H1 (cell line): ENCODE data around the gene FADS3. TPM values are rescaled to one million over a fixed set of nuclear protein-coding genes. Genes with fewer than 3 reads are reported as not detected.

ENCODE experiments used
- CTCF ChIA-PET: fragments of 300-600 bp; sonication (Branson Sonifier 250); formaldehyde crosslinking; loops from one replicate; lab custom pipeline; 2021; ENCODE audit not compliant: partially characterized antibody; lab: Charles Lee
- POLR2A ChIA-PET: fragments of 300-600 bp; sonication (Branson Sonifier 250); formaldehyde crosslinking; loops from one replicate; lab custom pipeline; 2021; ENCODE audit warnings: inconsistent platforms; ENCODE audit not compliant: partially characterized antibody; lab: Charles Lee
- DNase-seq, 2 experiments: peaks; one replicate each; pipeline versions ENCODE4 v3.0.0 to v3.0.0-alpha.2; 2010 to 2022; ENCODE audit warnings: low spot score in 2 of 2, low read depth in 1 of 2, mixed read lengths in 1 of 2
- FAIRE-seq: peaks from 2 replicates; lab custom pipeline; 2011; peaks lifted over from hg19 to GRCh38; lab: Jason Lieb, UNC
- H2AFZ ChIP-seq: 2 replicates; pipeline ENCODE4 v1.8.1; 2012; ENCODE audit warnings: low read length, inconsistent platforms
- H2AK5ac ChIP-seq: 2 replicates; pipeline ENCODE4 v1.6.1; 2013; ENCODE audit warnings: low read depth, low read length
- H2BK120ac ChIP-seq: replicated peaks from 2 replicates; pipeline ENCODE3; 2013; ENCODE audit warnings: low read depth, low read length, inconsistent platforms
- H2BK12ac ChIP-seq: 2 replicates; pipeline ENCODE4 v1.6.1; 2013; ENCODE audit warnings: low read depth, low read length
- H2BK15ac ChIP-seq: 2 replicates; pipeline ENCODE4 v1.6.1; 2013; ENCODE audit warnings: low read length
- H2BK20ac ChIP-seq: 2 replicates; pipeline ENCODE4 v1.6.1; 2013; ENCODE audit warnings: low read length
- H2BK5ac ChIP-seq: 2 replicates; pipeline ENCODE4 v1.6.1; 2013; ENCODE audit warnings: low read depth, low read length
- H3K14ac ChIP-seq: 2 replicates; pipeline ENCODE4 v1.6.1; 2013; ENCODE audit warnings: inconsistent platforms; ENCODE audit not compliant: insufficient read length
- H3K18ac ChIP-seq: 2 replicates; pipeline ENCODE4 v1.6.1; 2013; ENCODE audit warnings: low read length; ENCODE audit errors: extremely low read depth
- H3K23ac ChIP-seq: 2 replicates; pipeline ENCODE4 v1.6.1; 2013; ENCODE audit warnings: inconsistent platforms; ENCODE audit not compliant: insufficient read length
- H3K23me2 ChIP-seq: 2 replicates; pipeline ENCODE4 v1.6.1; 2013; ENCODE audit warnings: low read depth, low read length
- H3K27ac ChIP-seq: 2 replicates; pipeline ENCODE4 v1.6.1; 2011; ENCODE audit warnings: low read depth, low read length, inconsistent platforms
- H3K27me3 ChIP-seq, 4 experiments: replicated peaks in 1 of 4; 1 replicate in 1 of 4; 2 replicates in 3 of 4; pipeline versions ENCODE4 v1.6.1 to v1.8.1; 2011 to 2013; ENCODE audit warnings: low read length in 3 of 4, mild to moderate bottlenecking in 3 of 4, inconsistent platforms in 2 of 4, mixed read lengths in 2 of 4, moderate library complexity in 1 of 4; ENCODE audit not compliant: control insufficient read depth in 3 of 4, insufficient read depth in 3 of 4; ENCODE audit errors: extremely low read depth in 1 of 4
- H3K36me3 ChIP-seq, 4 experiments: 2 replicates each; pipeline versions ENCODE4 v1.6.1 to v1.8.1; 2011 to 2013; ENCODE audit warnings: mild to moderate bottlenecking in 4 of 4, low read length in 3 of 4, moderate library complexity in 2 of 4, control low read depth in 1 of 4, inconsistent platforms in 1 of 4; ENCODE audit not compliant: insufficient read depth in 4 of 4, control insufficient read depth in 2 of 4
- H3K4ac ChIP-seq: replicated peaks from 2 replicates; pipeline ENCODE3; 2013; ENCODE audit warnings: low read length, low read depth, mixed read lengths, inconsistent platforms; ENCODE audit not compliant: insufficient read length
- H3K4me1 ChIP-seq, 4 experiments: replicated peaks in 1 of 4; 1 replicate in 1 of 4; 2 replicates in 3 of 4; pipeline versions ENCODE4 v1.6.1 to v1.8.1; 2011 to 2013; ENCODE audit warnings: low read length in 3 of 4, inconsistent platforms in 2 of 4, mixed read lengths in 1 of 4; ENCODE audit not compliant: insufficient read depth in 4 of 4, control insufficient read depth in 3 of 4
- H3K4me2 ChIP-seq, 2 experiments: 2 replicates each; pipeline versions ENCODE4 v1.6.1 to v1.8.1; 2011 to 2013; ENCODE audit warnings: low read depth in 2 of 2, low read length in 2 of 2, control low read depth in 1 of 2, inconsistent platforms in 1 of 2, mild to moderate bottlenecking in 1 of 2; ENCODE audit not compliant: insufficient read depth in 1 of 2
- H3K4me3 ChIP-seq, 4 experiments: fragments of 200-600, 300-600 bp in 1 of 4; sonication (generic), shearing (Covaris generic), sonication (Bioruptor Twin) in 1 of 4; 2 replicates each; pipeline versions ENCODE4 v1.5.1 to v1.8.1; 2011 to 2016; ENCODE audit warnings: low read length in 4 of 4, low read depth in 3 of 4, control low read depth in 2 of 4, inconsistent platforms in 2 of 4, mild to moderate bottlenecking in 2 of 4, mixed read lengths in 1 of 4, moderate library complexity in 1 of 4; ENCODE audit not compliant: insufficient read depth in 2 of 4; ENCODE audit errors: extremely low read depth in 1 of 4
- H3K56ac ChIP-seq: replicated peaks from 2 replicates; pipeline ENCODE3; 2013; ENCODE audit warnings: low read depth, mild to moderate bottlenecking, mixed read lengths, low read length, inconsistent platforms; ENCODE audit not compliant: insufficient read length
- H3K79me1 ChIP-seq: 2 replicates; pipeline ENCODE4 v1.6.1; 2013; ENCODE audit warnings: low read depth, low read length, control low read depth
- H3K79me2 ChIP-seq, 2 experiments: 2 replicates each; pipeline versions ENCODE4 v1.6.1 to v1.8.1; 2012 to 2013; ENCODE audit warnings: low read length in 2 of 2, mild to moderate bottlenecking in 2 of 2, inconsistent platforms in 1 of 2; ENCODE audit not compliant: insufficient read depth in 2 of 2, control insufficient read depth in 1 of 2
- H3K9ac ChIP-seq, 4 experiments: replicated peaks in 1 of 4; 1 replicate in 1 of 4; 2 replicates in 3 of 4; pipeline versions ENCODE4 v1.6.1 to v1.8.1; 2011 to 2013; ENCODE audit warnings: low read depth in 3 of 4, low read length in 3 of 4, control low read depth in 2 of 4, mild to moderate bottlenecking in 2 of 4, moderate library complexity in 2 of 4, inconsistent platforms in 1 of 4; ENCODE audit errors: extremely low read depth in 1 of 4
- H3K9me3 ChIP-seq, 2 experiments: 2 replicates each; pipeline versions ENCODE4 v1.6.1 to v1.8.1; 2012 to 2013; ENCODE audit warnings: mild to moderate bottlenecking in 2 of 2, moderate library complexity in 2 of 2, control low read depth in 1 of 2, inconsistent platforms in 1 of 2, low read depth in 1 of 2, low read length in 1 of 2, mixed read lengths in 1 of 2; ENCODE audit not compliant: insufficient read depth in 2 of 2
- H4K20me1 ChIP-seq, 2 experiments: replicated peaks in 1 of 2; 2 replicates each; pipeline versions ENCODE3 to v1.8.1; 2011 to 2013; ENCODE audit warnings: inconsistent platforms in 2 of 2, low read length in 2 of 2, mild to moderate bottlenecking in 1 of 2; ENCODE audit not compliant: insufficient read depth in 2 of 2, control insufficient read depth in 1 of 2
- H4K5ac ChIP-seq: 2 replicates; pipeline ENCODE4 v1.6.1; 2013; ENCODE audit warnings: low read length, low read depth, mixed read lengths, inconsistent platforms; ENCODE audit not compliant: insufficient read length
- H4K8ac ChIP-seq: 2 replicates; pipeline ENCODE4 v1.8.0; 2013; ENCODE audit warnings: mild to moderate bottlenecking, moderate library complexity, low read length, inconsistent platforms; ENCODE audit not compliant: insufficient read depth; ENCODE audit errors: extremely low read depth
- H4K91ac ChIP-seq: replicated peaks from 2 replicates; pipeline ENCODE3; 2013; ENCODE audit warnings: low read length, mixed read lengths, inconsistent platforms; ENCODE audit not compliant: insufficient read length
- JUN ChIP-seq: IDR thresholded peaks from 2 replicates; pipeline ENCODE4 v1.6.1; 2011; ENCODE audit warnings: low read depth, mild to moderate bottlenecking, improper control_type of control experiment, low read length
- JUND ChIP-seq: IDR thresholded peaks from 2 replicates; pipeline ENCODE4 v1.6.1; 2011; ENCODE audit warnings: mild to moderate bottlenecking, improper control_type of control experiment, low read length
- KDM4A ChIP-seq: IDR thresholded peaks from one replicate; pipeline ENCODE4 v1.7.1; 2012; ENCODE audit warnings: low read depth, mild to moderate bottlenecking, moderate library complexity, low read length, inconsistent platforms; ENCODE audit not compliant: severe bottlenecking
- MAFK ChIP-seq: IDR thresholded peaks from 2 replicates; pipeline ENCODE4 v1.6.1; 2012; ENCODE audit warnings: low read depth, mild to moderate bottlenecking, improper control_type of control experiment, low read length
- NRF1 ChIP-seq: IDR thresholded peaks from 2 replicates; pipeline ENCODE4 v1.6.1; 2011; ENCODE audit warnings: mild to moderate bottlenecking, low read depth, low read length, improper control_type of control experiment
- POU5F1 ChIP-seq: IDR thresholded peaks from 2 replicates; pipeline ENCODE4 v1.6.1; 2011; ENCODE audit warnings: low read depth, mild to moderate bottlenecking, low read length, moderate library complexity
- SAP30 ChIP-seq: fragments of 300-600 bp; sonication (generic); IDR thresholded peaks from 2 replicates; pipeline ENCODE4 v1.7.1; 2012; ENCODE audit warnings: low read length, moderate library complexity, mild to moderate bottlenecking, inconsistent platforms; ENCODE audit not compliant: insufficient read depth, insufficient replicate concordance
- WGBS, 2 experiments: shearing (Covaris generic) in 1 of 2; methylation state at CpG; one replicate each; pipeline versions ENCODE4 v1.1.6 to v1.1.7; 2013 to 2015; ENCODE audit warnings: low lambda C conversion rate in 2 of 2, mixed read lengths in 2 of 2, inconsistent platforms in 1 of 2, low coverage in 1 of 2, missing lambda C conversion rate in 1 of 2; ENCODE audit not compliant: insufficient replicate concordance in 2 of 2, insufficient coverage in 1 of 2, insufficient read length in 1 of 2; ENCODE audit errors: extremely low coverage in 1 of 2, missing lambda C conversion rate in 1 of 2; 5-methylcytosine and 5-hydroxymethylcytosine counted together
- polyA plus RNA-seq, 7 experiments: library from polyadenylated mRNA; depleted of rRNA in 3 of 7; stranded (reverse) in 5 of 7; unstranded in 2 of 7; fragments of >200 nt in 5 of 7; fragments of 200-250 nt in 2 of 7; gene quantifications; 1 replicate in 5 of 7; 2 replicates in 1 of 7; 4 replicates in 1 of 7; pipeline versions ENCODE4 v1.2.1 to v1.2.3, GENCODE V29; 2011 to 2013; ENCODE audit warnings: missing spikeins in 2 of 7, mixed read lengths in 2 of 7
- total RNA-seq: library from RNA; stranded (reverse); fragmentation: NEBNext Ultra II Directional; extraction: Animal tissue kit (Norgen Biotek cat#: 25700); gene quantifications from 2 replicates; pipeline ENCODE4 v1.2.1, GENCODE V29; 2021
- TF ChIP-seq, protein P1 (sequence below), 3 experiments: IDR thresholded peaks; 1 replicate in 2 of 3; 2 replicates in 1 of 3; pipeline versions ENCODE4 v1.5.1 to v1.6.1; 2011; ENCODE audit warnings: low read length in 3 of 3, mild to moderate bottlenecking in 3 of 3, inconsistent platforms in 2 of 3, low read depth in 1 of 3, moderate library complexity in 1 of 3; ENCODE audit not compliant: insufficient read depth in 1 of 3; ENCODE audit errors: control extremely low read depth in 1 of 3

FADS3 gene
- total and polyA plus RNA-seq, 2 of the 8 experiments (the other 6 are each of a cell fraction or from before 2014, with no cell fraction given), result 43.8 to 76.3 TPM

DNA sequence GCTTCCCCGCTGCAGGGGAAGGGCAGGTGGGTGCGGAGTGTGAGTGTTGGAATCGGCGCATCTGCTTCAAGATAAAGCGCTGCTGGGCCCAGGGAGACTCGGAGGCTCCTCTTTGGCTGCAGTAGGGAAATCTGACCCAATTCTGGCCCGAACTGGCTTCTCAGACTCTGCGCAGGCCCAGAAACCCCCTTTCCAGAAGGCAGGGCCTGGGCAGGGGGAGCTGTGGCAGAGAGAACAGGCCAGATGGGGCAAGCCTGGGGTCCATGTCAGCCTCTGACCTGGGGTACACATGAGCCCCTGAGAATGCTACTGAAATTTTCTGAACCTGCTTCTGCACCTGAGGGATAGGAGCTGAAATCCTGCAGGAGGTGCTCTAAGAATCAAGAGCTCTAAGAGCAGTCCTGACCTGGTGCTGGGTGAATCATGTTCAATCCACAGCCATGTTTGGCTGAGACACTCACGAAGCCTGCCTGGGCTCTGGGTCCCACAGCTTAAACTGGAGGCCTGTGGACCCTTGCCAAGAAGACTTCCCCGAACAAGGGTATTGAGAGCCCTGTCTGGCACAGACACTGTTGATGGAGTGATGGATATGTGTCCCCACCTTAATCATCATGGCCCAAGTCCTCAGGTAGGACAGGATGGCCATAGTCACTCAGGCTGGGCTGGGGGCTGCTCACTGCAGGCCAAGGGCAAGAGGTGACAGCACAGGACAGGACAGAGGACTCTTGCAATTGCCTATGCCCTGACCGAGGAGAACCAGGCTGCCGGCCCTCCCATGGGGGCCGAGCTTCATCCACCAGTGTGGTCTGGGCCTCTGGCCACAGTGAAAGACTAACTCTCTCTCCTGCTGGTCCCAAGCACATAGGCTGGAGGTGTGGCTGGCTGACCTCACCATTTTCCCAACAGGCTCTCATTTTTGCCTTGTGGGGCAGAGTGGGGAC lies 19.1 kb upstream of the FADS3 start:
- Histone ChIP-seq H2BK15ac (0 out of 2 replicates have a peak overlapping the region, but pooled peaks have one; percentile 8), H2AK5ac (peak overlapping the region; percentile 53; the same call in 1 of the 2 replicates), H2BK5ac (no peak overlapping the region; the same call in 1 of the 2 replicates), H3K9me3 (no peaks in the 10 kb centered on the region), H2BK12ac (0 out of 2 replicates have a peak overlapping the region, but pooled peaks have one; percentile 11), H4K5ac (no peak overlapping the region), H3K79me1 (no peaks in the 10 kb centered on the region), H4K8ac (peak overlapping the region; percentile 60; the same call in 1 of the 2 replicates), H3K4me1 (peaks cover 0 to 12% (median 10%) of the 10 kb centered on the region in 4 experiments; a peak in 6 of 7 replicates), H3K27ac (no peak overlapping the region), H3K79me2 (no peaks in the 10 kb centered on the region), H4K91ac (no peak overlapping the region), H3K23ac (no peak overlapping the region), H3K18ac (no peak overlapping the region; the same call in 1 of the 2 replicates), H3K9ac (no peak overlapping the region), H3K36me3 (no peaks in the 10 kb centered on the region), H3K4me3 (no peak overlapping the region), H2BK120ac (no peak overlapping the region), H3K14ac (no peak overlapping the region), H3K4ac (no peak overlapping the region), H3K4me2 (no peak overlapping the region), H4K20me1 (no peaks in the 10 kb centered on the region), H3K27me3 (0 out of 7 replicates have a peak, but pooled peaks cover 0 to 1% (median 0%) of the 10 kb centered on the region in 4 experiments), H3K56ac (no peak overlapping the region), H3K23me2 (no peaks in the 10 kb centered on the region), H2BK20ac (no peak overlapping the region), H2AFZ (no peak overlapping the region)
- FAIRE-seq (no peak), DNase-seq (no peak)
- ChIA-PET POLR2A (interaction anchor here (1.7 to 15.5 kb wide), 3 partner anchors 13 to 38 kb away, joined by 4 to 137 read pairs (median 9); partner anchors contain the start of gene BEST1), CTCF (interaction anchor here (0.9 to 17.1 kb wide), 9 partner anchors 10 to 198 kb away, joined by 3 to 225 read pairs (median 4); partner anchors contain the start of gene BEST1)
- 91% methylated on average over 13 of the region's 13 CpGs; no CpG with 5 or more reads in 1 of the 2 experiments for WGBS, 2 experiments
- no peak for TF ChIP-seq POU5F1
- TF ChIP-seq NRF1, result no peak
- TF ChIP-seq SAP30, result no peak
- no peak for TF ChIP-seq JUN
- no peak for TF ChIP-seq KDM4A
- TF ChIP-seq MAFK, result no peak
- no peak for TF ChIP-seq JUND
- TF ChIP-seq, protein P1, sequence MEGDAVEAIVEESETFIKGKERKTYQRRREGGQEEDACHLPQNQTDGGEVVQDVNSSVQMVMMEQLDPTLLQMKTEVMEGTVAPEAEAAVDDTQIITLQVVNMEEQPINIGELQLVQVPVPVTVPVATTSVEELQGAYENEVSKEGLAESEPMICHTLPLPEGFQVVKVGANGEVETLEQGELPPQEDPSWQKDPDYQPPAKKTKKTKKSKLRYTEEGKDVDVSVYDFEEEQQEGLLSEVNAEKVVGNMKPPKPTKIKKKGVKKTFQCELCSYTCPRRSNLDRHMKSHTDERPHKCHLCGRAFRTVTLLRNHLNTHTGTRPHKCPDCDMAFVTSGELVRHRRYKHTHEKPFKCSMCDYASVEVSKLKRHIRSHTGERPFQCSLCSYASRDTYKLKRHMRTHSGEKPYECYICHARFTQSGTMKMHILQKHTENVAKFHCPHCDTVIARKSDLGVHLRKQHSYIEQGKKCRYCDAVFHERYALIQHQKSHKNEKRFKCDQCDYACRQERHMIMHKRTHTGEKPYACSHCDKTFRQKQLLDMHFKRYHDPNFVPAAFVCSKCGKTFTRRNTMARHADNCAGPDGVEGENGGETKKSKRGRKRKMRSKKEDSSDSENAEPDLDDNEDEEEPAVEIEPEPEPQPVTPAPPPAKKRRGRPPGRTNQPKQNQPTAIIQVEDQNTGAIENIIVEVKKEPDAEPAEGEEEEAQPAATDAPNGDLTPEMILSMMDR (IDR thresholded peaks at IDR 0.05; ENCODE audit: control extremely low read depth in 1 of 3, insufficient read depth in 1 of 3, low read depth in 1 of 3, low read length in 3 of 3), result no peak
